ENCODE data around the gene U2SURP.
"Not testable (repeated sequence)": the region's sequence is repeated elsewhere in the genome, so short reads cannot be mapped to it uniquely, and the experiment has no call there.

U2SURP gene

GRCh38 chr3:143073983-143074382, 72.6 kb downstream of the U2SURP start:
- DNase-seq: not testable (repeated sequence)

GRCh38 chr3:143078883-143079282, 77.5 kb downstream of the U2SURP start:
- DNase-seq: no peak

- DNase-seq: no peak
Observed at GRCh38 chr3:143080196-143080595, 78.8 kb downstream of the U2SURP start.

- DNase-seq: no peak
Observed at GRCh38 chr3:143081365-143081764, 80.0 kb downstream of the U2SURP start.

GRCh38 chr3:143081844-143082778, 80.7 kb downstream of the U2SURP start:
- no peak for DNase-seq

- DNase-seq: no peak
Observed at GRCh38 chr3:143083781-143084180, 82.4 kb downstream of the U2SURP start.

- no peak for DNase-seq
Observed at GRCh38 chr3:143084856-143085731, 83.7 kb downstream of the U2SURP start.

GRCh38 chr3:143088835-143089234, 87.5 kb downstream of the U2SURP start:
- DNase-seq: no peak

GRCh38 chr3:143089965-143090364, 88.6 kb downstream of the U2SURP start:
- no peak for DNase-seq

- peak; percentile 62 for DNase-seq
Observed at GRCh38 chr3:143090486-143090885, 89.1 kb downstream of the U2SURP start.

GRCh38 chr3:143090976-143091837, 89.8 kb downstream of the U2SURP start:
- DNase-seq: no peak

GRCh38 chr3:143092191-143092590, 90.8 kb downstream of the U2SURP start:
- no peak for DNase-seq

GRCh38 chr3:143095813-143096212, 94.4 kb downstream of the U2SURP start:
- no peak for DNase-seq

GRCh38 chr3:143098032-143098764, 96.8 kb downstream of the U2SURP start:
- peak; percentile 6 for DNase-seq

GRCh38 chr3:143099210-143099609, 97.8 kb downstream of the U2SURP start:
- no peak for DNase-seq

GRCh38 chr3:143099690-143100089, 98.3 kb downstream of the U2SURP start:
- DNase-seq: no peak

- DNase-seq: no peak
Observed at GRCh38 chr3:143100451-143100850, 99.1 kb downstream of the U2SURP start.

GRCh38 chr3:143101792-143102381, 100.5 kb downstream of the U2SURP start:
- no peak for DNase-seq

- DNase-seq: no peak
Observed at GRCh38 chr3:143103652-143104051, 102.3 kb downstream of the U2SURP start.

GRCh38 chr3:143105170-143105569, 103.8 kb downstream of the U2SURP start:
- no peak for DNase-seq

GRCh38 chr3:143109861-143110260, 108.5 kb downstream of the U2SURP start:
- DNase-seq: peak; percentile 15
